Fibroblast of lung (primary cell): Measurements from ENCODE around the gene ATXN1. TPM values are rescaled to one million over a fixed set of nuclear protein-coding genes. Genes with fewer than 3 reads are reported as not detected.

ENCODE experiments used
- DNase-seq, 2 donors: peaks; one replicate each; pipeline versions ENCODE4 v3.0.0 to v3.0.0-alpha.2; 2010; ENCODE audit warnings: low read depth in 2 of 2
- H2AFZ ChIP-seq: 2 replicates; pipeline ENCODE4 v1.5.1; 2012; ENCODE audit warnings: low read length, control low read depth, inconsistent platforms
- H3K27ac ChIP-seq: 2 replicates; pipeline ENCODE4 v1.5.1; 2011; ENCODE audit warnings: low read length, control low read depth; ENCODE audit not compliant: insufficient read depth
- H3K27me3 ChIP-seq: 2 replicates; pipeline ENCODE4 v1.5.1; 2011; ENCODE audit warnings: mild to moderate bottlenecking, low read length; ENCODE audit not compliant: control insufficient read depth, insufficient read depth
- H3K36me3 ChIP-seq: 2 replicates; pipeline ENCODE4 v1.5.1; 2011; ENCODE audit warnings: low read length; ENCODE audit not compliant: control insufficient read depth, insufficient read depth
- H3K4me1 ChIP-seq: 2 replicates; pipeline ENCODE4 v1.5.1; 2011; ENCODE audit warnings: low read length; ENCODE audit not compliant: control insufficient read depth, insufficient read depth; ENCODE audit errors: extremely low read depth
- H3K4me2 ChIP-seq: 2 replicates; pipeline ENCODE4 v1.5.1; 2011; ENCODE audit warnings: low read length, control low read depth; ENCODE audit not compliant: insufficient read depth; ENCODE audit errors: extremely low read depth
- H3K4me3 ChIP-seq, 4 experiments: fragments of 200-600 bp in 1 of 4; sonication (generic) in 1 of 4; replicated peaks in 1 of 4; 2 replicates each; pipeline ENCODE4 v1.5.1; 2011 to 2016; ENCODE audit warnings: low read length in 4 of 4, low read depth in 3 of 4, mild to moderate bottlenecking in 3 of 4, control low read depth in 2 of 4, inconsistent platforms in 1 of 4, mixed read lengths in 1 of 4; ENCODE audit not compliant: insufficient read depth in 1 of 4; ENCODE audit errors: control extremely low read depth in 1 of 4
- H3K79me2 ChIP-seq: 2 replicates; pipeline ENCODE4 v1.5.1; 2012; ENCODE audit warnings: mild to moderate bottlenecking, low read length, inconsistent platforms; ENCODE audit not compliant: control insufficient read depth, insufficient read depth
- H3K9ac ChIP-seq: 2 replicates; pipeline ENCODE4 v1.5.1; 2011; ENCODE audit warnings: mild to moderate bottlenecking, low read length, control low read depth; ENCODE audit not compliant: insufficient read depth
- H3K9me3 ChIP-seq: 2 replicates; pipeline ENCODE4 v1.5.1; 2012; ENCODE audit warnings: low read depth, low read length; ENCODE audit not compliant: control insufficient read depth, insufficient read depth
- H4K20me1 ChIP-seq: 2 replicates; pipeline ENCODE4 v1.5.1; 2011; ENCODE audit warnings: low read length; ENCODE audit not compliant: control insufficient read depth, insufficient read depth; ENCODE audit errors: extremely low read depth
- CTCF ChIP-seq, 2 donors: IDR thresholded peaks in 1 of 2; conservative IDR thresholded peaks in 1 of 2; 1 replicate in 1 of 2; 2 replicates in 1 of 2; pipeline ENCODE4 v1.5.1; 2011 to 2012; ENCODE audit warnings: low read length in 2 of 2, control low read depth in 1 of 2, inconsistent platforms in 1 of 2, low read depth in 1 of 2, mild to moderate bottlenecking in 1 of 2
- EZH2 ChIP-seq: IDR thresholded peaks from 2 replicates; pipeline ENCODE4 v1.5.1; 2012; ENCODE audit warnings: low read length, control low read depth, mild to moderate bottlenecking; ENCODE audit errors: missing control alignments
- polyA plus RNA-seq, 2 donors: library from polyadenylated mRNA; depleted of rRNA in 1 of 2; stranded (reverse) in 1 of 2; unstranded in 1 of 2; fragments of >200 nt; gene quantifications; 2 replicates each; pipeline ENCODE4 v1.2.1, GENCODE V29; 2011 to 2012; ENCODE audit warnings: missing spikeins in 1 of 2
- total RNA-seq: library from RNA; depleted of rRNA; stranded (reverse); fragments of >200 nt; gene quantifications from 2 replicates; pipeline ENCODE4 v1.2.1, GENCODE V29; 2014

The ATXN1 gene
- total and polyA plus RNA-seq, 2 donors (not counting 1 experiment from before 2014, with no cell fraction given): 15.8 to 40.5 TPM

DNA sequence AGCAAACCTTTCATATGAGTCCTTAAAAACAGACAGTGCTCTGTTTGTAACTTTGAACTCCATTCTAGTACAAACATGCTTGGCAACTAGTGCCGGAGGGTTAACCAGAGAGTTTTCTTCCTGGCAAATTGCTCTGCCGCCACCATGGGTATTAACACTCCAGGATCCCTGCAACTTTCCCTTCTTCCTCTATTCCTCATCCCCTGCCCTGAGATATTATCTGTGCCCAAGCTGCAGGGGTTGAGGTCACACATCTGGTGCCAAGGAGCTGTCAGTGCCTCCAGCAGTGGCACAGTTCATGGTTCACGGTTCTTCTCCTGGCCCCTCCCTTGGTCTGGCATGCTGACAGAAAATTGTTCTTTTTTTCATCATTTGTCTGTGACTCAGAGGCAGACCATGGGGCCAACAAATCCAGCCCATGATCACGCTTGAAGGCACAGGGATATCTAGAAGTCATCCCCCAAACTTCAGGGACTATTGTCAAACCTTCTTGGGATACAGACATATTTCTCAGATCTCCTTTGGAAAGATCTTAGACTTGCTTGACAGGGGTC is 77.5 kb downstream of the ATXN1 start:
- H3K27ac ChIP-seq: no peak overlapping the region
- no peak for TF ChIP-seq CTCF (conservative IDR thresholded peaks at IDR 0.05 in 1 of 2, IDR thresholded peaks at IDR 0.05 in 1 of 2; ENCODE audit: low read depth in 1 of 2, low read length in 2 of 2)
- TF ChIP-seq EZH2: no peak
- peaks cover 13% of the 10 kb centered on the region for H3K4me1 ChIP-seq
- no peak overlapping the region for H3K9ac ChIP-seq
- H3K36me3 ChIP-seq: no peaks in the 10 kb centered on the region
- no peak overlapping the region for H3K4me3 ChIP-seq
- peak; percentile 81 to 83 for DNase-seq
- H3K9me3 ChIP-seq: no peaks in the 10 kb centered on the region
- H3K27me3 ChIP-seq: no peaks in the 10 kb centered on the region
- no peak overlapping the region for H3K4me2 ChIP-seq
- H2AFZ ChIP-seq: no peak overlapping the region
- peaks cover 1% of the 10 kb centered on the region for H4K20me1 ChIP-seq
- peaks cover 2% of the 10 kb centered on the region for H3K79me2 ChIP-seq

DNA sequence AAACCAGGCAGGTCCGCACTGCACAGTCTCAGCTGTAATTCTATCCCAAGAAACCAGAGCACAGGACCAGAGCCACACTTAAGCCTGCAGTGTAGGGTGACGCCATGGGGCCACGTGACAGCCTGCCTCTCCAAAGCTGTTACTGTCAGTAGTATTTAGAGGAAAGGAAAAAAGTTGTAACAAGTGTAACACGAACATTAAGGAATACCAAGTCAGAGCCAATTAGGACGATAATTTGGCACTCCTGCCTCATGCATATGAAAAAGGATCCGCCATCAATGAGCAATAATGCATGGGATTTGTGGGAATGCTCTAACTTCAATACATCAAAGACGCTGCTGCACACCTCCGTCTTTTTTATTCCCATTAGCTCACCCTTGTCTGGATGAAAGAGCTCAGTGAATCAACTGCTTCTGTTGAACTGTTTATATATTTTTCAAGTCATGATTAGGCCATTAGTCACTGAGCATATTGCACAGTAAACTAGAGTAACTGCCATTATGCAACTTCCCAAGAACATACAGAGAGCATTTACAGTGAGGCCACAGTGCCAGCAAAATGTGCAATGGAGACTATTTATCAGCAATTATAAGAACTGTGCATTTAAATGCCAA is 79.9 kb downstream of the ATXN1 start:
- Histone ChIP-seq H3K9ac (no peak overlapping the region), H3K4me3 (no peak overlapping the region)

DNA sequence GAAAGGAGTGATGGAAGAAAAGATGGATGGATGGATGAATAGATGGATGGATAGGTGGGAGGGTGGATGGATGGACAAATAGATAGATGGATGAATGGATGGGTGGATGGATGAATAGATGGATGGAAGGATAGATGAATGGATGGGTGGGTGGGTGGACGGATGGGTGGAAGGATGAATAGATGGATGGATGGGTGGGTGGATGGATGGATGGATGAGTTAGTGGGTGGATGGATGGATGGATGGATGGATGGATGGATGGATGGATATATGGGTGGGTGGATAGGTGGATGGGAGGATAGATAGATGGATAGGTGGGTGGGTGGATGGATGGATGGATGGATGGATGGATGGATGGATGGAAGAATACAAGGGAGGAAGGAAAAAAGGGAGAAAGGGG is 82.2 kb downstream of the ATXN1 start:
- Histone ChIP-seq H3K4me2 (no peak overlapping the region), H4K20me1 (no peaks in the 10 kb centered on the region), H3K4me1 (peaks cover 20% of the 10 kb centered on the region), H3K9me3 (no peaks in the 10 kb centered on the region), H3K36me3 (no peaks in the 10 kb centered on the region), H3K27ac (no peak overlapping the region), H2AFZ (no peak overlapping the region), H3K9ac (no peak overlapping the region), H3K27me3 (no peaks in the 10 kb centered on the region), H3K79me2 (no peaks in the 10 kb centered on the region), H3K4me3 (no peak overlapping the region)
- TF ChIP-seq EZH2: no peak
- no peak for TF ChIP-seq CTCF (conservative IDR thresholded peaks at IDR 0.05 in 1 of 2, IDR thresholded peaks at IDR 0.05 in 1 of 2; ENCODE audit: low read depth in 1 of 2, low read length in 2 of 2)
- DNase-seq: no peak

More for the DNA sequence above, 79.9 kb downstream of the ATXN1 start:
- TF ChIP-seq CTCF (conservative IDR thresholded peaks at IDR 0.05 in 1 of 2, IDR thresholded peaks at IDR 0.05 in 1 of 2; ENCODE audit: low read depth in 1 of 2, low read length in 2 of 2) (no peak), EZH2 (no peak)
- Histone ChIP-seq H3K4me1 (peaks cover 21% of the 10 kb centered on the region), H3K27me3 (no peaks in the 10 kb centered on the region), H3K27ac (no peak overlapping the region), H4K20me1 (no peaks in the 10 kb centered on the region), H2AFZ (no peak overlapping the region), H3K4me2 (peak overlapping the region; percentile 41), H3K79me2 (peaks cover 2% of the 10 kb centered on the region), H3K36me3 (no peaks in the 10 kb centered on the region), H3K9me3 (no peaks in the 10 kb centered on the region)
- DNase-seq: peak; percentile 97
